Activated naive CD4-positive, alpha-beta T cell (primary cell): Measurements from ENCODE around the gene FAM20C.

Experiments used
- DNase-seq, 4 experiments: peaks; one replicate each; lab custom pipeline; 2025; lab: John Stamatoyannopoulos, UW

Gene FAM20C

GRCh38 chr7:208816-209215, 16.4 kb downstream of the FAM20C start:
- no peak for DNase-seq

- DNase-seq: no peak
Observed at GRCh38 chr7:209416-209815, 17.0 kb downstream of the FAM20C start.

GRCh38 chr7:209906-210305, 17.5 kb downstream of the FAM20C start:
- no peak for DNase-seq

- no peak for DNase-seq
Observed at GRCh38 chr7:210401-210925, 18.1 kb downstream of the FAM20C start.

GRCh38 chr7:211033-211714, 18.8 kb downstream of the FAM20C start:
- DNase-seq: no peak

GRCh38 chr7:211715-212058, 19.3 kb downstream of the FAM20C start:
- DNase-seq: no peak

GRCh38 chr7:212754-213153, 20.4 kb downstream of the FAM20C start:
- DNase-seq: no peak

GRCh38 chr7:213324-213993, 21.1 kb downstream of the FAM20C start:
- no peak for DNase-seq

GRCh38 chr7:214410-215212, 22.2 kb downstream of the FAM20C start:
- DNase-seq: no peak

- DNase-seq: no peak
Observed at GRCh38 chr7:216360-217300, 24.3 kb downstream of the FAM20C start.

GRCh38 chr7:217781-218180, 25.4 kb downstream of the FAM20C start:
- no peak for DNase-seq

- DNase-seq: no peak
Observed at GRCh38 chr7:218316-218715, 25.9 kb downstream of the FAM20C start.

GRCh38 chr7:218896-219580, 26.7 kb downstream of the FAM20C start:
- DNase-seq: no peak

GRCh38 chr7:219581-220150, 27.3 kb downstream of the FAM20C start:
- no peak for DNase-seq

- no peak for DNase-seq
Observed at GRCh38 chr7:220151-220841, 27.9 kb downstream of the FAM20C start.

- no peak for DNase-seq
Observed at GRCh38 chr7:221978-222715, 29.8 kb downstream of the FAM20C start.

- no peak for DNase-seq
Observed at GRCh38 chr7:222716-223041, 30.3 kb downstream of the FAM20C start.

- DNase-seq: no peak
Observed at GRCh38 chr7:223118-223800, 30.9 kb downstream of the FAM20C start.

GRCh38 chr7:223861-224260, 31.5 kb downstream of the FAM20C start:
- no peak for DNase-seq
